Keratinocyte (primary cell): ENCODE data around the gene KDM4B. TPM values are rescaled to one million over a fixed set of nuclear protein-coding genes. Genes with fewer than 3 reads are reported as not detected.

Source experiments
- DNase-seq: peaks from one replicate; pipeline ENCODE4 v3.0.0-alpha.2; 2011; ENCODE audit warnings: low read depth, missing footprints, low spot score
- FAIRE-seq: peaks from 2 replicates; lab custom pipeline; 2011; peaks lifted over from hg19 to GRCh38; lab: Jason Lieb, UNC
- H2AFZ ChIP-seq: 2 replicates; pipeline ENCODE4 v1.6.0; 2012; ENCODE audit warnings: low read length, control low read depth, inconsistent platforms; ENCODE audit not compliant: control insufficient read depth
- H3K27ac ChIP-seq: 2 replicates; pipeline ENCODE4 v1.5.1; 2011; ENCODE audit warnings: low read length; ENCODE audit not compliant: control insufficient read depth, insufficient read depth
- H3K27me3 ChIP-seq: 3 replicates; pipeline ENCODE4 v1.6.0; 2011; ENCODE audit warnings: low read length; ENCODE audit not compliant: control insufficient read depth, insufficient read depth; ENCODE audit errors: extremely low read depth
- H3K36me3 ChIP-seq, 2 experiments: 2 replicates in 1 of 2; 3 replicates in 1 of 2; pipeline ENCODE4 v1.5.1; 2011; ENCODE audit warnings: low read length in 2 of 2, mild to moderate bottlenecking in 1 of 2; ENCODE audit not compliant: control insufficient read depth in 2 of 2, insufficient read depth in 2 of 2; ENCODE audit errors: extremely low read depth in 1 of 2
- H3K4me1 ChIP-seq: 3 replicates; pipeline ENCODE4 v1.5.1; 2011; ENCODE audit warnings: low read length; ENCODE audit not compliant: control insufficient read depth, insufficient read depth; ENCODE audit errors: extremely low read depth
- H3K4me2 ChIP-seq: 3 replicates; pipeline ENCODE4 v1.6.0; 2011; ENCODE audit warnings: low read depth, low read length; ENCODE audit not compliant: control insufficient read depth, insufficient read depth; ENCODE audit errors: extremely low read depth
- H3K4me3 ChIP-seq, 3 experiments: fragments of 200-600 bp in 1 of 3; sonication (generic) in 1 of 3; 2 replicates in 2 of 3; 3 replicates in 1 of 3; pipeline ENCODE4 v1.5.1; 2011 to 2016; ENCODE audit warnings: low read length in 3 of 3, mild to moderate bottlenecking in 3 of 3, control low read depth in 2 of 3, inconsistent platforms in 1 of 3, low read depth in 1 of 3, mixed read lengths in 1 of 3, mixed run types in 1 of 3, moderate library complexity in 1 of 3; ENCODE audit not compliant: control insufficient read depth in 2 of 3, insufficient read depth in 2 of 3; ENCODE audit errors: extremely low read depth in 1 of 3
- H3K79me2 ChIP-seq: 2 replicates; pipeline ENCODE4 v1.6.0; 2012; ENCODE audit warnings: low read length; ENCODE audit not compliant: control insufficient read depth, insufficient read depth
- H3K9ac ChIP-seq: 3 replicates; pipeline ENCODE4 v1.6.0; 2011; ENCODE audit warnings: low read length; ENCODE audit not compliant: control insufficient read depth, insufficient read depth; ENCODE audit errors: extremely low read depth
- H3K9me1 ChIP-seq: 3 replicates; pipeline ENCODE4 v1.6.0; 2011; ENCODE audit warnings: low read length; ENCODE audit not compliant: control insufficient read depth, insufficient read depth; ENCODE audit errors: extremely low read depth
- H3K9me3 ChIP-seq: 2 replicates; pipeline ENCODE4 v1.5.1; 2012; ENCODE audit warnings: low read depth, low read length; ENCODE audit not compliant: control insufficient read depth
- H4K20me1 ChIP-seq: 3 replicates; pipeline ENCODE4 v1.6.0; 2011; ENCODE audit warnings: low read length; ENCODE audit not compliant: control insufficient read depth, insufficient read depth; ENCODE audit errors: extremely low read depth
- EZH2 ChIP-seq: IDR thresholded peaks from one replicate; pipeline ENCODE4 v1.6.1; 2012; ENCODE audit warnings: inconsistent platforms, mild to moderate bottlenecking, low read length, moderate library complexity
- dilution Hi-C: fragments of 300-500 bp; cut with MboI; formaldehyde crosslinking; loops from one replicate; pipeline ENCODE4 v1.7.0; 2020; ENCODE audit warnings: low sequenced_read_pairs; ENCODE audit not compliant: extremely low pct_ligation_motif_present
- polyA plus RNA-seq, 5 experiments: library from polyadenylated mRNA; depleted of rRNA in 3 of 5; stranded (reverse) in 3 of 5; stranded (forward) in 1 of 5; unstranded in 1 of 5; fragments of >200 nt; gene quantifications; 1 replicate in 1 of 5; 2 replicates in 3 of 5; 3 replicates in 1 of 5; pipeline versions ENCODE4 v1.2.1 to v1.2.3, GENCODE V29; 2011 to 2012; ENCODE audit warnings: missing spikeins in 2 of 5, low read depth in 1 of 5, low replicate concordance in 1 of 5
- TF ChIP-seq, protein P1 (sequence below), 3 experiments: IDR thresholded peaks in 1 of 3; conservative IDR thresholded peaks in 1 of 3; optimal IDR thresholded peaks in 1 of 3; 2 replicates in 2 of 3; 3 replicates in 1 of 3; pipeline versions ENCODE3 to v1.5.1; 2011; ENCODE audit warnings: low read length in 3 of 3, mild to moderate bottlenecking in 3 of 3, moderate library complexity in 2 of 3, control low read depth in 1 of 3, inconsistent platforms in 1 of 3; ENCODE audit not compliant: insufficient read depth in 2 of 3; ENCODE audit errors: extremely low read depth in 1 of 3

Gene KDM4B
- polyA plus RNA-seq, 1 donor (not counting 4 experiments of a cell fraction or from before 2014, with no cell fraction given) = 6.2 TPM

DNA sequence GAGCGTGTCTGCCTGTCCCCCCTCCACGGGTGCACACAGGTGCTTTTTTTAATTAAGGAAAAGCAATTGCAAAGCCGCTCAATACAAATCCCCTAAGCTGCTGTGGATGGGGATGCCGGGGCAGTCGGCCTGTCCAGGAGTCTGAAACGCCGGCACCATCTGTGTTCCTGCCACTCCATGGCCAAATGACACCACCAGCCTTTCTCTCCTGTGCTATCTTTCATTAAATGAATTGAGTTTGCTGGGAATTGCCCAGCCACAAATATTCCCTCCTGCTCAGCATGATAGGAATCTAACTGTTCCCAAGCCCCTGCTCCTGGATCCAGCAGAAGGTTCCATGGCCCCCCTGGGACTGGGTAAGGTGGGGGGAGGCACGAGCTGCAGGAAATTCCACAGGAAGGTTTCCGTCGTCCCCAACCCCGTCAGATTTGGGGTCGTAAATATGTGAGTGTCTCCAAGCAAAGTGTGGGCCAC lies 139.2 kb downstream of the KDM4B start:
- DNase-seq (no peak), FAIRE-seq (no peak)
- H3K36me3 ChIP-seq = peaks cover 12 to 25% of the 10 kb centered on the region in 2 experiments
- no peaks in the 10 kb centered on the region for H3K9me3 ChIP-seq
- H3K9me1 ChIP-seq = no peaks in the 10 kb centered on the region
- no peak overlapping the region for H3K4me2 ChIP-seq
- dilution Hi-C loops = no loop called here
- H4K20me1 ChIP-seq = peaks cover 2% of the 10 kb centered on the region
- no peak overlapping the region for H3K27ac ChIP-seq
- no peak for TF ChIP-seq EZH2
- TF ChIP-seq, protein P1, sequence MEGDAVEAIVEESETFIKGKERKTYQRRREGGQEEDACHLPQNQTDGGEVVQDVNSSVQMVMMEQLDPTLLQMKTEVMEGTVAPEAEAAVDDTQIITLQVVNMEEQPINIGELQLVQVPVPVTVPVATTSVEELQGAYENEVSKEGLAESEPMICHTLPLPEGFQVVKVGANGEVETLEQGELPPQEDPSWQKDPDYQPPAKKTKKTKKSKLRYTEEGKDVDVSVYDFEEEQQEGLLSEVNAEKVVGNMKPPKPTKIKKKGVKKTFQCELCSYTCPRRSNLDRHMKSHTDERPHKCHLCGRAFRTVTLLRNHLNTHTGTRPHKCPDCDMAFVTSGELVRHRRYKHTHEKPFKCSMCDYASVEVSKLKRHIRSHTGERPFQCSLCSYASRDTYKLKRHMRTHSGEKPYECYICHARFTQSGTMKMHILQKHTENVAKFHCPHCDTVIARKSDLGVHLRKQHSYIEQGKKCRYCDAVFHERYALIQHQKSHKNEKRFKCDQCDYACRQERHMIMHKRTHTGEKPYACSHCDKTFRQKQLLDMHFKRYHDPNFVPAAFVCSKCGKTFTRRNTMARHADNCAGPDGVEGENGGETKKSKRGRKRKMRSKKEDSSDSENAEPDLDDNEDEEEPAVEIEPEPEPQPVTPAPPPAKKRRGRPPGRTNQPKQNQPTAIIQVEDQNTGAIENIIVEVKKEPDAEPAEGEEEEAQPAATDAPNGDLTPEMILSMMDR (optimal IDR thresholded peaks at IDR 0.05 in 1 of 3, IDR thresholded peaks at IDR 0.05 in 1 of 3, conservative IDR thresholded peaks at IDR 0.05 in 1 of 3; ENCODE audit: extremely low read depth in 1 of 3, insufficient read depth in 2 of 3, low read length in 3 of 3) = no peak
- H3K79me2 ChIP-seq = no peaks in the 10 kb centered on the region
- no peaks in the 10 kb centered on the region for H3K4me1 ChIP-seq
- no peak overlapping the region for H2AFZ ChIP-seq
- H3K4me3 ChIP-seq = no peak overlapping the region
- H3K27me3 ChIP-seq = no peaks in the 10 kb centered on the region
- H3K9ac ChIP-seq = no peak overlapping the region

DNA sequence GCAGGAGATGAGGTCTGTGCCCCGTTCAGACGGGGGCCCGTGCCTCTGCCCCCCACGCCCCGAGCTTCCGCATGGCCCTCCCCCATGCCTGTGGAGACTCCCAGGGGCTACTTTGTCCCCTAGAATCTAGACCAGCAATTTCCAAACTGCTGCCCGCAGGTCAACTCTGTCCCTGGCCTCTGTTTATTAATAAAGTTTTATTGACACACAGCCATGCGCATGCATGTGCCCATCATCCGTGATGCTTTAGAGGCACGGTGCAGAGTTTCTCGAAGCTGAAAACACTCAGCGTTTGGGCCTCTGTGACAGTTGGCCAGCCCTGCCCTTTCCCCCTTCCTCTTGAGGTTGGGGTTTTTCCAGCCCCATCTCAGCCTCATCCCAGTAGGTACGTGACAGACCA lies 140.0 kb downstream of the KDM4B start:
- Histone ChIP-seq H3K79me2 (no peaks in the 10 kb centered on the region), H3K9me3 (no peaks in the 10 kb centered on the region), H3K9me1 (no peaks in the 10 kb centered on the region), H3K36me3 (peaks cover 12 to 29% of the 10 kb centered on the region in 2 experiments), H2AFZ (no peak overlapping the region), H3K27me3 (no peaks in the 10 kb centered on the region), H3K4me1 (no peaks in the 10 kb centered on the region), H3K4me3 (no peak overlapping the region), H4K20me1 (peaks cover 2% of the 10 kb centered on the region), H3K9ac (no peak overlapping the region), H3K4me2 (no peak overlapping the region), H3K27ac (no peak overlapping the region)
- DNase-seq (no peak), FAIRE-seq (no peak)
- dilution Hi-C loops = no loop called here
- no peak for TF ChIP-seq EZH2
- TF ChIP-seq, protein P1 (optimal IDR thresholded peaks at IDR 0.05 in 1 of 3, IDR thresholded peaks at IDR 0.05 in 1 of 3, conservative IDR thresholded peaks at IDR 0.05 in 1 of 3; ENCODE audit: extremely low read depth in 1 of 3, insufficient read depth in 2 of 3, low read length in 3 of 3) = no peak
